Activated effector memory CD4-positive, alpha-beta T cell treated with anti-CD3 and anti-CD28 coated beads, Interleukin-2, amount 50 U/mL, for 16 hours (primary cell): ENCODE data around the gene COBL.
"Not testable (repeated sequence)": the region's sequence is repeated elsewhere in the genome, so short reads cannot be mapped to it uniquely, and the experiment has no call there.

Experiments used
- DNase-seq: peaks from one replicate; pipeline ENCODE4 v3.0.0-alpha.2; 2020

The COBL gene

GRCh38 chr7:51014811-51015210 lies 301.8 kb downstream of the COBL start:
- DNase-seq = no peak

GRCh38 chr7:51013861-51014511 lies 302.6 kb downstream of the COBL start:
- no peak for DNase-seq

DNA sequence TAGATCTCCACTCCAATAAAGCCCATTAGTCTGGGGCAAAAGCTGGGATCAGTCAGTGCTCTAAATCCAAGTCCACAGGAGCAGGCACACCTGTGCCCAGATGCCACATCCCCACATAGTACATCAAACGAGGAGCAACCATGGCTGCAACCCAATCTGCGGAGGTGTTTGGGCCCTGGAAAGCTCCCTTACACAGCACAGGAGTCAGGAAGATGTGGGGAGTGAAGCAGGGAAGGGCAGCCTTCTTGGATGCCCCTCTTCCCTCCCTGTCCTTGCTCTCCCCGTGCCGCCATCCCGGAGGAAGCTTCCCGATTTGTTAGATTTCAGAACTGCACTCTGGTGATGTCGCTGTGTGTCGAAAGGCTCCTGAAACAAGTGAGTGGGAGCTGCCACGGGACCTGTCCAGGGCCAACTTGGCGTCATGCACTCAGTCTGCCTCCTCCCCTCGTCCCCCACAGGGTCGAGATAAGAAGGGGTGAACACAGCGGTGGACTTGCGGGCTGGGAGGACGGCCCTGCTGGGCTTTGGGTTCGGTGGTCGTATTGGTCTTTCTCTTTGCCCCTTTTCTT lies 303.3 kb downstream of the COBL start:
- DNase-seq = no peak

DNA sequence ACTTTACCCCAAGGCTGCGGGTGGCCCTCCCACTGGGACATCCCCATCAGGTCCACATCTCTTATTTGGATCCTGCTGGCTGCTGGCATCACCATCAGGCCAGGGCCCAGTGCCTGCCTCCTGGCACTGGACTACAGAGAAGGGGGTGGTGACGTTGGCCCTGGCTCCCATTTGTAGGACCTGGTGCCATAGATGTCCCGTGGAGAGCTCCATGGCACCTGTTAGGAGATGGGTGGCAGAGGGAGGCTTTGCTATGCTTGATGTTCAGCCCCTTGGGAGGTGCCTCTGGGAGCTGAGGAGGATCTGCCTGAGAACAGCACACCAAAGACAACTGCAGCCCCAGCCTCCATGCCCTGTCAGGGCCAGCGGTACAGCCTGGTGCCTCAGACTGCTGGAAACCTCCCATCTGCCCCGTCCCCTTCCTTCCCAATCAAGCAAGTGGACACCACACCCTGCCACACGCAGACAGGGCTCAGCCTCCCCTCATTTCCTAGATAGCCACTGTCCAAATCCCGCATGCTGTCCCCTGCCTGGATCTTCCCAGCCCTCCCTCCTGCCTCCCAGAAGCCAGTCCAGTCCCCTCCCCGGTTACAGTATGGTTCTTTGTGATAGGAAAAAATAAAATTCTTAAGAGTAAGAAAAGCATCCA lies 303.9 kb downstream of the COBL start:
- no peak for DNase-seq

DNA sequence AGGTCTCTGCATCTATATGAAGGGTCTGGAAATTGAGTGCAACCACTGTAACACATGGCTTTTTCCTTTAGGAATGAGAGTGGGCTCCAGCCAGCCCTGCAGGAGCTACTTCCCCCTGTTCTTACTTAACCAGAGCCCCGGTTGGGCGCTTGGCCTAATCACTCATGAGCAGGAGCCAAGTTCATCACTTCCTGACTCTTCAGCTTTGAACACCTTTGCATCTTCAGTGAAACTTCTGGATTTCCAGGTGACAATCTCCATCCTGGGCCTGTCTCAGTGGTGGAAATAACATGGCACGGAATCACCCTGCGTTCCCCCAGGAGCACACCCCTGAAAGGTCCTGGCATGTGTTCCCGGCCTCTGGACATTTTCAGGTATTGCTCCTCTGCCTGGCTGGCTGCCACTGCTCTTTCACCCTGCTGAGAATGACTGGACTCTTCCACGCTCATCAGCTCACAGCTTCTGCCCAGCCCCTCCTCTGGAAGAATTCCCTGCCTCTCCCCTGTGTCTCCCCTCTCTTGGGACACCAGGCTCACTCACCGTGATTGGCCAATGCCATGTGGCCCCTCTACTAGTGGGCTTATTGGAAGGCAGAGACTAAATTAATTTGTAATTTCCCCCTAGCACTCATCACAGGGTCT lies 304.8 kb downstream of the COBL start:
- DNase-seq = no peak

DNA sequence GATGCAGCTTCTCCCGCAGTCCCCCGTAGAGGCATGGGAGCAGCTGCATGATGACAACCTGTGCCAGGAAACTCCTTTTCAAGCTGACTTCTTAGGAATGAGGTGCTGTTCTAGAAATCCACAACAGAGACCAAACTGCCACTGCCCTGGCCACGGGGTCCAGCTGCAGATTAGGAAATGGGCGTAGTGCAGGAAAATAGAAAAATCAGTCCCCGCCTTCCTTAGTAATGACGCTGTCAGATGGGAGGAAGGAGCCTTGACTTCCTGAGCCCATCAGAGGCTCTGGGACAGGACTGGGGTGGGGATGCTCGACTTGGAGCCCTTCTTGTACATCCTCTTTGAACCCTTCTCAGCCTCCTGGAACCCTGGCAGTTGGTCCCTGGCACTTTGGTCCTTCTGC lies 306.1 kb downstream of the COBL start:
- DNase-seq = no peak

DNA sequence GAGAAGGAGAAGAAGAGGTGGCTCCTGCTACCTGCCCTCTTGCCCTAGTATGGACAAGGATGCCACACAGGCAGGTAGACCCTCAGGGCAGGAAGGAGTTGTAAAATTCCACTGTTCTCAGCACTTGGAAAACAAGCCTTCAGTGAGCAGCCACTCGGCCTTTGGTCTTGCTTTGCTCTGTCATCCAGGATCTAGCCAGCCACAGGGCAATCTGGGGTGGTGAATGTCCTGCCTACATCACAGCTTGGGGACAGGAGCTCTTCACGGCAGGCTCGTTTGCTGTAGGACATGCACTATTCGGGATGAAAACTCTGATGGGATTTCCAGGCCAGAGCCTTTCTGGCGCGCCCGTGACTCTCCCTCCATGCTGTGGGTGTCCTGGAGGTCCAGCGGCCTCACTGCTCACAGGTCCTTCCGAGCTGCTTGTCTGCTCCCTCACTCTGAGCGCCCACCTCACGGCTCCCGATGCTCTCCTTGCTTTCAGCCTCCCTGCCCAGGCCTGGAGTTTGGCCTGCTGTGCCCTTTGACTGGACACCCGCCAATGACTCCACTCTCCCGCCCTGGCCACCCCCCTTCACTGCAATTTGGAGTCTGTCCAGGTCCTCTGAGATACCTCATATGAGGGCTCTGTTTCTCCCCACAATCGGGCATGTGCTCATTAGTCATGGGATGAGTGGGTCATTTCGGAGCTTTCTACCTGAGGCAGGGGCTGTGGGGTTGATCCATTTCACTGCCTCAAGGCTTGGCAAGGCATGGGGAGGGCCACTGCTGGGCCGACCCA lies 306.7 kb downstream of the COBL start:
- no peak for DNase-seq

GRCh38 chr7:51007551-51008505 lies 308.8 kb downstream of the COBL start:
- DNase-seq = no peak

- DNase-seq = no peak
These were observed 309.9 kb downstream of the COBL start for GRCh38 chr7:51006483-51007235.

GRCh38 chr7:51005074-51005473 lies 311.5 kb downstream of the COBL start:
- DNase-seq = no peak

DNA sequence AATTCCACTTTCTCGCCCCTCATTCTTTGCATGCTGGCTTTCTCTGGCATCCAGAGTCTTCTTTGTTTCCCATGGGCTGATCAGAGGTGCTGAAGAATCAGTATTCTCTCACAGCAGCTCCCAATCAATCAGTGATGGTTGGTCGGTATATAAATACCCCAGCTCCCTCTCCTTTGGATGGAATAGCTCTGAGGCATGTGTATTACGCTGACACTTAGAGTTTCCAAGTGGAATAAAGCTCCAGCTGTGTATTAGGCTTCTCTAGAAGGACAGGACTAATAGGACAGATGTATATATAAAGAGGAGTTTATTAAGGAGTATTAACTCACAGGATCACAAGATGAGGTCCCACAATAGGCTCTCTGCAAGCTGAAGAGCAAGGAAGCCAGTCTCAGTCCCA lies 315.7 kb downstream of the COBL start:
- DNase-seq = no peak

- no peak for DNase-seq
These were observed 321.8 kb downstream of the COBL start for GRCh38 chr7:50994753-50995319.

DNA sequence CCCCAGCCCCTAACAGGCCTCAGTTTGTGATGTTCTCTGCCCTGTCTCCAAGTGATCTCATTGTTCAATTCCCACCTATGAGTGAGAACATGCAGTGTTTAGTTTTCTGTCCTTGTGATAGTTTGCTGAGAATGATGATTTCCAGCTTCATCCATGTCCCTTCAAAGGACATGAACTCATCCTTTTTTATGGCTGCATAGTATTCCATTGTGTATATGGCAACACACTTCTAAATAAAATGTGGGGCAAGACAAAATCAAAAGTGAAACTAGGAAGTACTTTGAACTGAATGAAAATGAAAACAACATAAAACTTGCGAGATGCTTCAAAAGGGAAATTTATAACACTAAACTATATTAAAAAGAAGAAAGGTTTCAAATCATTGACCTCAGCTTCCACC lies 326.4 kb downstream of the COBL start:
- DNase-seq = not testable (repeated sequence)

DNA sequence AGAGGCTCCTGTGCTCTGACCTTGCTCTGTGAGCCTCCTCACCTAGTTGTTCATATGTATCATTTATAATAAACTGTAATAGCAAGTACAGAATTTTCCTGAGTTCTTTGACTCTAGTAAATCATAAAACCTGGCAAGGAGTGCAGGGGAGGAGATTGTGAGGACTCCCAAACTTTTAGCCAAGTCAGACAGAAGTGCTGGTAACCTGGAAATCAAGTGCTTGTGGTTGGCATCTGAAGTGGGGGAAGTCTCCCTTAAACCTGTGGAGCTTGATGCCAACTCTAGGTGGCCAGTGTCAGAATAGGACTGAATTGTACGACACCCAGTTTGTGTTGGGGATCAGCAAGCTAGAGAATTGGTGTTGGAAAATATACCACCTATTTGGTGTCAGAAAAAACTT lies 327.6 kb downstream of the COBL start:
- DNase-seq = no peak

- no peak for DNase-seq
These were observed 328.1 kb downstream of the COBL start for GRCh38 chr7:50988465-50988864.

GRCh38 chr7:50985096-50985495 lies 331.5 kb downstream of the COBL start:
- DNase-seq = no peak

- no peak for DNase-seq
These were observed 332.8 kb downstream of the COBL start for GRCh38 chr7:50983850-50984249.

GRCh38 chr7:50982626-50983025 lies 334.0 kb downstream of the COBL start:
- DNase-seq = no peak

DNA sequence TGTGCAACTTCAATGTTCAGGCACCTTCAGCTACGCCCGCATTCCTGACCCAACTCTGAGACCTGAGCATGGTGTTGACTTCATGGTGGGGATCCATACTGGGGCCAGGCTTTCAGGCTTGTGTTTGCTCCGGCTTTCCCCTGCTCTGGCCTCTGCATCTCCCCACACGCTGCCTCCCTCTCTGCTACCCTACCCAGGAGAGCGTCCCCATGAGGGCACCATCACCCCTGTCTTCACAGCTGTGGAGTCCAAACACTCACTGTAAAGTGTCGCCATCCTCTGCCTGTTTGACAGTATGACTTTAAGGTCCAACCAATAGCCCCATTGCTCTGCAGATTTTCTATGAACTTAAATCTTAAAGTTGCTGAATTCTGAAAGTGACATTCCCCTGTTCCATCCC lies 334.9 kb downstream of the COBL start:
- no peak for DNase-seq

- no peak for DNase-seq
These were observed 336.2 kb downstream of the COBL start for GRCh38 chr7:50980411-50980810.

DNA sequence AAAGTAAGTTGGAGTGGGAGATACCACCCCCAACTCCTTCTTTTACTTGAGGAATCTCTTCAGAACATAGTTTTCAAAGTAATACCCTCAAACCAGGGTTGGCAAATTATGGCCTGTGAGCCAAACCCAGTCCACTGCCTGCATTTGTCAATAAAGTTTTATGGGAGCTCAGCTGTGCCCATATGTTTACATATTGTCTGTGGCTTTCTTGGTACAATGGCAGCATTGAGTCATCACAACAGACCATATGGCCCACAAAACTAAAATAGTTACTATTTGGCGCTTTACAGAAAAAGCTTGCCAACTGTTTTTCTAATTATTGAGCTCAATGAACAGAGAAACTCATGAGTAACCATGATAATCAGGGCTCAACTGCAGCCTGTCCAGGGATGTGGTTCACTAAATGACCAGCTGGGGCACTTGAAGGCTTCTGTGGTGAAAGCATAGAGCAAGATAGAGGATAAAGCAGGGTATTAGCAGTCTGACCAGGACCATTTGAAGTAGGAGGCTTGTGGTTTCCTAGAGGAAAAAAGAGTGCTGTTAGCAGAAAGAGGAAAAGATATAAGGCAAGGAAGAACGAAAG lies 337.9 kb downstream of the COBL start:
- DNase-seq = no peak
